T-helper 2 cell treated with Interferon-gamma antibody and Interleukin-4, amounts not matched to agents 100 ng/mL and 5 ng/mL, for 36 hours (primary cell): ENCODE measurements around the gene ATP2C2. TPM values are rescaled to one million over a fixed set of nuclear protein-coding genes. Genes with fewer than 3 reads are reported as not detected.
"Not testable (repeated sequence)": the region's sequence is repeated elsewhere in the genome, so short reads cannot be mapped to it uniquely, and the experiment has no call there.

ENCODE experiments used
- intact Hi-C: fragments of 100-400 bp; cut with micrococcal nuclease; formaldehyde crosslinking; loops from one replicate; pipeline ENCODE4 v1.15.1; 2023
- total RNA-seq: library from RNA; stranded (reverse); gene quantifications from 2 replicates; pipeline ENCODE4 v1.2.3, GENCODE V29; 2022

ATP2C2 gene
- total RNA-seq, 1 donor from 2014 or later: not detected

- intact Hi-C loops: no loop called here
Measured at GRCh38 chr16:84416407-84417321, 48.3 kb downstream of the ATP2C2 start.

GRCh38 chr16:84418056-84418849 lies 49.9 kb downstream of the ATP2C2 start:
- intact Hi-C loops: no loop called here

GRCh38 chr16:84419730-84420129 lies 51.4 kb downstream of the ATP2C2 start:
- intact Hi-C loops: no loop called here

GRCh38 chr16:84420556-84420955 lies 52.2 kb downstream of the ATP2C2 start:
- intact Hi-C loops: not testable (repeated sequence)

GRCh38 chr16:84421081-84421937 lies 53.0 kb downstream of the ATP2C2 start:
- intact Hi-C loops: no loop called here

GRCh38 chr16:84421938-84422220 lies 53.5 kb downstream of the ATP2C2 start:
- intact Hi-C loops: no loop called here

- intact Hi-C loops: no loop called here
Measured at GRCh38 chr16:84423416-84423837, 55.1 kb downstream of the ATP2C2 start.

- intact Hi-C loops: no loop called here
Measured at GRCh38 chr16:84425696-84426095, 57.4 kb downstream of the ATP2C2 start.

GRCh38 chr16:84426804-84427203 lies 58.5 kb downstream of the ATP2C2 start:
- intact Hi-C loops: no loop called here

- intact Hi-C loops: no loop called here
Measured at GRCh38 chr16:84427553-84427952, 59.2 kb downstream of the ATP2C2 start.

GRCh38 chr16:84430860-84431259 lies 62.5 kb downstream of the ATP2C2 start:
- intact Hi-C loops: no loop called here

GRCh38 chr16:84434800-84435199 lies 66.5 kb downstream of the ATP2C2 start:
- intact Hi-C loops: no loop called here

- intact Hi-C loops: no loop called here
Measured at GRCh38 chr16:84436196-84436595, 67.9 kb downstream of the ATP2C2 start.

GRCh38 chr16:84438971-84439696 lies 70.8 kb downstream of the ATP2C2 start:
- intact Hi-C loops: no loop called here

GRCh38 chr16:84442416-84443145 lies 74.2 kb downstream of the ATP2C2 start:
- intact Hi-C loops: no loop called here

- intact Hi-C loops: no loop called here
Measured at GRCh38 chr16:84443166-84443802, 74.9 kb downstream of the ATP2C2 start.

GRCh38 chr16:84444476-84444875 lies 76.1 kb downstream of the ATP2C2 start:
- intact Hi-C loops: no loop called here

GRCh38 chr16:84446084-84446483 lies 77.7 kb downstream of the ATP2C2 start:
- intact Hi-C loops: no loop called here

GRCh38 chr16:84446596-84447392 lies 78.5 kb downstream of the ATP2C2 start:
- intact Hi-C loops: no loop called here
